A549 (cell line): Measurements from ENCODE around the gene CYB5RL. TPM values are rescaled to one million over a fixed set of nuclear protein-coding genes. Genes with fewer than 3 reads are reported as not detected.

ENCODE experiments used
- ATAC-seq, 2 experiments: fragments of 200-7000 bp in 1 of 2; fragments of >200 bp in 1 of 2; cut with Nextera tagmentation in 1 of 2; cut with Tn5 transposase in 1 of 2; 3 replicates each; pipeline versions ENCODE4 v1.8.0 to v1.9.1; 2018 to 2020; ENCODE audit warnings: mild to moderate bottlenecking in 1 of 2, moderate library complexity in 1 of 2
- CTCF ChIA-PET: fragments of 300-600 bp; sonication (Branson Sonifier 250); formaldehyde crosslinking; extraction: SDS; loops from one replicate; lab custom pipeline; 2021; ENCODE audit warnings: antibody characterized with exemption, inconsistent platforms; lab: Yijun Ruan, JAX
- POLR2A ChIA-PET: fragments of 350-600 bp; formaldehyde crosslinking; extraction: SDS; loops from one replicate; lab custom pipeline; 2021; ENCODE audit warnings: antibody characterized with exemption, inconsistent platforms; lab: Yijun Ruan, JAX
- DNase-seq, 2 experiments: peaks; one replicate each; pipeline versions ENCODE4 v3.0.0 to v3.0.0-alpha.2; 2011 to 2016; ENCODE audit warnings: low read depth in 1 of 2, low spot score in 1 of 2
- FAIRE-seq: peaks from 2 replicates; lab custom pipeline; 2011; peaks lifted over from hg19 to GRCh38; lab: Jason Lieb, UNC
- H3K27ac ChIP-seq, 2 experiments: fragments of >200 bp; sonication (Bioruptor Twin); formaldehyde crosslinking; 3 replicates each; pipeline ENCODE4 v1.5.1; 2016 to 2017
- H3K4me1 ChIP-seq: fragments of >200 bp; sonication (Bioruptor Twin); formaldehyde crosslinking; 3 replicates; pipeline ENCODE4 v1.6.1; 2016
- H3K4me2 ChIP-seq: fragments of >200 bp; sonication (Bioruptor Twin); formaldehyde crosslinking; 3 replicates; pipeline ENCODE4 v1.6.1; 2016
- H3K4me3 ChIP-seq: fragments of >200 bp; sonication (Bioruptor Twin); formaldehyde crosslinking; 3 replicates; pipeline ENCODE4 v1.5.1; 2016
- H3K9me3 ChIP-seq: fragments of >200 bp; sonication (Bioruptor Twin); formaldehyde crosslinking; 3 replicates; pipeline ENCODE4 v1.6.1; 2016
- CHD2 ChIP-seq: fragments of 150-350 bp; IDR thresholded peaks from 2 replicates; pipeline ENCODE4 v1.6.1; 2014; ENCODE audit warnings: low read length; ENCODE audit not compliant: partially characterized antibody
- EHMT2 ChIP-seq: fragments of 200-600 bp; sonication (generic); IDR thresholded peaks from 2 replicates; pipeline ENCODE4 v1.6.1; 2016; ENCODE audit warnings: antibody characterized with exemption, low read depth, mild to moderate bottlenecking, moderate library complexity
- ESRRA ChIP-seq: fragments of 150-350 bp; IDR thresholded peaks from 2 replicates; pipeline ENCODE4 v1.6.1; 2014; ENCODE audit warnings: mild to moderate bottlenecking, low read length, borderline replicate concordance
- FOSB ChIP-seq: fragments of 250-450 bp; sonication (Bioruptor Pico); IDR thresholded peaks from 2 replicates; pipeline ENCODE4 v1.5.0; 2020; ENCODE audit warnings: mild to moderate bottlenecking, moderate library complexity
- FOXS1 ChIP-seq: fragments of 250-450 bp; sonication (Bioruptor Pico); IDR thresholded peaks from 2 replicates; pipeline ENCODE4 v1.5.0; 2020; ENCODE audit warnings: mild to moderate bottlenecking, moderate library complexity
- KDM1A ChIP-seq: fragments of 200-600 bp; sonication (generic); IDR thresholded peaks from 2 replicates; pipeline ENCODE4 v1.6.1; 2016; ENCODE audit warnings: low read depth, mild to moderate bottlenecking
- MAFK ChIP-seq: fragments of 450-650 bp; IDR thresholded peaks from 2 replicates; pipeline ENCODE4 v1.6.1; 2014; ENCODE audit not compliant: partially characterized antibody
- MYC ChIP-seq: IDR thresholded peaks from 2 replicates; pipeline ENCODE4 v1.6.1; 2012; ENCODE audit warnings: mild to moderate bottlenecking, inconsistent platforms, low read length, improper control_type of control experiment, borderline replicate concordance
- NPAS2 ChIP-seq: fragments of 250-450 bp; sonication (Bioruptor Pico); IDR thresholded peaks from 2 replicates; pipeline ENCODE4 v1.8.0; 2022; ENCODE audit warnings: mild to moderate bottlenecking, moderate library complexity, borderline replicate concordance
- PHF8 ChIP-seq: fragments of 200-600 bp; sonication (generic); IDR thresholded peaks from 2 replicates; pipeline ENCODE4 v1.6.1; 2016; ENCODE audit warnings: low read depth, mild to moderate bottlenecking, antibody characterized with exemption, moderate library complexity, borderline replicate concordance
- RAD21 ChIP-seq, 2 experiments: fragments of >200 bp in 1 of 2; sonication (Bioruptor Twin) in 1 of 2; formaldehyde crosslinking in 1 of 2; IDR thresholded peaks in 1 of 2; conservative IDR thresholded peaks in 1 of 2; 2 replicates in 1 of 2; 3 replicates in 1 of 2; pipeline ENCODE4 v1.6.1; 2012 to 2018; ENCODE audit warnings: inconsistent platforms in 1 of 2
- RARB ChIP-seq: fragments of 250-450 bp; sonication (Bioruptor Pico); IDR thresholded peaks from 2 replicates; pipeline ENCODE4 v1.8.0; 2021; ENCODE audit warnings: mild to moderate bottlenecking, moderate library complexity
- RCOR1 ChIP-seq: fragments of 150-350 bp; IDR thresholded peaks from 2 replicates; pipeline ENCODE4 v1.6.1; 2014; ENCODE audit warnings: antibody characterized with exemption, low read length, low read depth
- RNF2 ChIP-seq: fragments of 200-600 bp; sonication (generic); IDR thresholded peaks from 2 replicates; pipeline ENCODE4 v1.6.1; 2016; ENCODE audit warnings: low read depth, mild to moderate bottlenecking, antibody characterized with exemption, moderate library complexity, borderline replicate concordance
- SREBF2 ChIP-seq: fragments of 450-650 bp; IDR thresholded peaks from 2 replicates; pipeline ENCODE4 v1.6.1; 2014; ENCODE audit warnings: mild to moderate bottlenecking, moderate library complexity
- TFCP2L1 ChIP-seq: fragments of 250-450 bp; sonication (Bioruptor Pico); IDR thresholded peaks from 2 replicates; pipeline ENCODE4 v1.5.0; 2021; ENCODE audit warnings: mild to moderate bottlenecking
- TP53 ChIP-seq: fragments of 250-450 bp; sonication (Bioruptor Pico); IDR thresholded peaks from 2 replicates; pipeline ENCODE4 v1.5.0; 2021; ENCODE audit warnings: mild to moderate bottlenecking, moderate library complexity
- ZC3H11A ChIP-seq: fragments of 450-650 bp; IDR thresholded peaks from 2 replicates; pipeline ENCODE4 v1.6.1; 2014; ENCODE audit warnings: antibody characterized with exemption, mild to moderate bottlenecking
- ZFP36 ChIP-seq: fragments of 450-650 bp; IDR thresholded peaks from 2 replicates; pipeline ENCODE4 v1.6.1; 2014; ENCODE audit warnings: borderline replicate concordance; ENCODE audit not compliant: partially characterized antibody
- ZNF302 ChIP-seq: fragments of 250-450 bp; sonication (Bioruptor Pico); IDR thresholded peaks from 2 replicates; pipeline ENCODE4 v1.9.0; 2021; ENCODE audit warnings: inconsistent platforms, mild to moderate bottlenecking, moderate library complexity
- WGBS: methylation state at CpG from one replicate; pipeline ENCODE4 v1.1.6; 2017; ENCODE audit errors: missing lambda C conversion rate; 5-methylcytosine and 5-hydroxymethylcytosine counted together
- polyA plus RNA-seq, 4 experiments: library from polyadenylated mRNA; depleted of rRNA in 3 of 4; stranded (reverse); fragments of >200 nt; fragmentation: RNase III in 1 of 4; extraction: RNeasy Plus Mini Kit Qiagen cat#74134 plus additional on column Dnase treatment in 1 of 4; gene quantifications; 2 replicates in 3 of 4; 3 replicates in 1 of 4; pipeline ENCODE4 v1.2.3, GENCODE V29; 2011 to 2017
- TF ChIP-seq, protein P1 (sequence below): fragments of 250-450 bp; sonication (Bioruptor Pico); IDR thresholded peaks from 2 replicates; pipeline ENCODE4 v1.5.0; 2020; ENCODE audit warnings: low read depth, mild to moderate bottlenecking, moderate library complexity
- TF ChIP-seq, protein P2 (sequence below): fragments of >200 bp; sonication (Bioruptor Twin); formaldehyde crosslinking; IDR thresholded peaks from 2 replicates; pipeline ENCODE4 v1.6.1; 2016
- TF ChIP-seq, protein P3 (sequence below): fragments of >200 bp; sonication (Bioruptor Twin); formaldehyde crosslinking; IDR thresholded peaks from 3 replicates; pipeline ENCODE4 v1.5.1; 2016
- TF ChIP-seq, protein P4 (sequence below): fragments of 450-650 bp; IDR thresholded peaks from 2 replicates; pipeline ENCODE4 v1.6.1; 2014; ENCODE audit warnings: antibody characterized with exemption
- TF ChIP-seq, protein P5 (sequence below): IDR thresholded peaks from 2 replicates; pipeline ENCODE4 v1.6.1; 2012; ENCODE audit warnings: low read depth, borderline replicate concordance

The CYB5RL gene
- polyA plus RNA-seq, 2 of the 4 experiments (the other 2 are of a cell fraction), result 3.6 to 4.2 TPM

DNA sequence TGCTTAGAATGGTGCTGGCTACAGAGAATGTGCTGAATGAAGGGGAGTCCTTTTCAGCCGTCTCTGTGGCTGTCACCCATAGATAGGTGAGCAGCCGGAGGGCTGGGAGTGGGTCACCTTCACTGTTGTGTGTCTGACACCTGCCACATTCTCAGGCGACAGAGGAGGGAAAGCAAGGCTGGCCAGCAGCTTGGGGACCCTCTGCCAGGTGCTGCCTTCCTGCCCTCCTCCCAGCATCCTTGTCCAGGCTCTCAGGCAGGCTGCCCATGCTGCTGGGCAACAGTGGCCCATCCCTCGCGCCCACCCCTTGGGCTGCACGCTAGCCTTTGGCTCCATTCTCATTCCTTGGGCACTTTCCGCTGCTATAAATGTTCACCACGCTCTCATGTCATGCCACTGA is 22.1 kb downstream of the CYB5RL start:
- Histone ChIP-seq H3K9me3 (no peaks in the 10 kb centered on the region), H3K27ac (no peak overlapping the region), H3K4me1 (no peaks in the 10 kb centered on the region), H3K4me3 (no peak overlapping the region), H3K4me2 (no peak overlapping the region)
- TF ChIP-seq NPAS2 (CRISPR knock-in tag), result no peak
- ChIA-PET POLR2A (no interaction called here), CTCF (no interaction called here)
- WGBS, result 85% methylated on average over 8 of the region's 8 CpGs
- DNase-seq (no peak), FAIRE-seq (no peak), ATAC-seq (no peak)

DNA sequence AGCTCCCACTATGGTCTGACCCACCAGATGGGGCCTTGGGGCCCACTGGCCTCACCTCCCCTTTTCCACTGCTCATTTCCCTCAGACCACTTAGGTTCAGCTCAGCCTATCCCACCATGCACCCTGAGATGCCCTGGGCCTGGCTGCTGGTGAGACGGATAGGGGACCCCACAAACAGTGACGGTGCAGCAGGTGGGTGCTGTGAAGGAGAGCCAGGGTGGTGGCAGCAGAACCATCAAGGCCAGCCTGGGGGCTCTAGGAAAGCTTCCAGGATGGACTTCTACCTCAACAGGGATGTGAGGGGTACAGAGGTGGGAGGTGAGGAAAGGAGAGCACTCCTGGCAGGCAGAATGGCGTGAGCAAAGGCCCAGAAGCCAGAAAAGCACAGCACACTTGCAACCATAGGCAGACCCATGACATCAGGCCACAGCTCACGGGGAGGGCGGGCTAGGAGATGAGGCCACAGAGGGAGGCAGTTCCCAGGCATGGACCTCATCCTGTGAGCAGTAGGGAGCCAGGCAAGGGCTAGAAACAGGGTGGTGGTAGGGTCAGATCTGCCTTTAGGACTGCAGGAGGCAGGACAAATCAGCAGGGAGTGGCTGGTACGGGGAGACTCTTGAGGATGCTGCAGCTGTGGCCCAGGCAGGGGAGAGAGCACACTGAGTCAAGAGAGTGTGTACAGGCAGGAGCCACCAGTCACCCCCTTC is 23.1 kb downstream of the CYB5RL start:
- WGBS, result 86% methylated on average over 4 of the region's 6 CpGs
- ATAC-seq, result no peak
- H3K4me3 ChIP-seq, result no peak overlapping the region
- no peak overlapping the region for H3K4me2 ChIP-seq
- CTCF ChIA-PET, result interaction anchor here (0.5 kb wide), 1 partner anchor 34 kb away, joined by 3 read pairs; no protein-coding TSS in a partner anchor
- TF ChIP-seq RCOR1, result no peak
- TF ChIP-seq, protein P1, sequence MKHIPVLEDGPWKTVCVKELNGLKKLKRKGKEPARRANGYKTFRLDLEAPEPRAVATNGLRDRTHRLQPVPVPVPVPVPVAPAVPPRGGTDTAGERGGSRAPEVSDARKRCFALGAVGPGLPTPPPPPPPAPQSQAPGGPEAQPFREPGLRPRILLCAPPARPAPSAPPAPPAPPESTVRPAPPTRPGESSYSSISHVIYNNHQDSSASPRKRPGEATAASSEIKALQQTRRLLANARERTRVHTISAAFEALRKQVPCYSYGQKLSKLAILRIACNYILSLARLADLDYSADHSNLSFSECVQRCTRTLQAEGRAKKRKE, result no peak
- TF ChIP-seq, all 56 proteins: peak for 0
- no peaks in the 10 kb centered on the region for H3K9me3 ChIP-seq
- POLR2A ChIA-PET, result no interaction called here
- no peak for DNase-seq
- no peaks in the 10 kb centered on the region for H3K4me1 ChIP-seq
- no peak for FAIRE-seq
- no peak overlapping the region for H3K27ac ChIP-seq

DNA sequence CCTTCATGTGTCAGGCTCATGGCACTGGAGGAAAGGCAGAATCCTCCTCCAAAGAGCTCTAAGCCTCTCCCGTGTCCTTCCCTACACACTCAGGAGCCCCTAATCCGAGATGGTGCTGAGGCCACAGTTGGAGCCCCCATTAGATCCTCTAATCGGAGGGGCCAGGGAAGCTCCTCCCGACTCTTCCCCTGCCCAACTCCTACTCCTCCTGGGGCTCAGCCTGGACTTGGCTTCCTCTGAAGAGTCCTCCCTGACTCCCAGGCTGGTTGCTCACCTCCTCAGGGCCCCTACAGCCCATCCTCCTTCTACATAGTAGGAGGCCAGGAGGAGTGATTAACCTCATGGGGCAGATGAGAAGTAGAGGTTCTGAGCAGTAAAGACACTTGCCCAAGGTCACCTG is 25.7 kb downstream of the CYB5RL start:
- no peak for ATAC-seq
- ChIA-PET CTCF (interaction anchor here (1.2 kb wide), 1 partner anchor 12 kb away, joined by 3 read pairs; no protein-coding TSS in a partner anchor), POLR2A (no interaction called here)
- H3K9me3 ChIP-seq, result no peaks in the 10 kb centered on the region
- no peak for DNase-seq
- no peak for TF ChIP-seq EHMT2
- TF ChIP-seq MAFK, result no peak
- TF ChIP-seq, protein P2, sequence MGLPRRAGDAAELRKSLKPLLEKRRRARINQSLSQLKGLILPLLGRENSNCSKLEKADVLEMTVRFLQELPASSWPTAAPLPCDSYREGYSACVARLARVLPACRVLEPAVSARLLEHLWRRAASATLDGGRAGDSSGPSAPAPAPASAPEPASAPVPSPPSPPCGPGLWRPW, result no peak
- TF ChIP-seq NPAS2 (CRISPR knock-in tag), result no peak
- no peak for TF ChIP-seq RNF2
- TF ChIP-seq MYC, result no peak
- TF ChIP-seq, protein P3, sequence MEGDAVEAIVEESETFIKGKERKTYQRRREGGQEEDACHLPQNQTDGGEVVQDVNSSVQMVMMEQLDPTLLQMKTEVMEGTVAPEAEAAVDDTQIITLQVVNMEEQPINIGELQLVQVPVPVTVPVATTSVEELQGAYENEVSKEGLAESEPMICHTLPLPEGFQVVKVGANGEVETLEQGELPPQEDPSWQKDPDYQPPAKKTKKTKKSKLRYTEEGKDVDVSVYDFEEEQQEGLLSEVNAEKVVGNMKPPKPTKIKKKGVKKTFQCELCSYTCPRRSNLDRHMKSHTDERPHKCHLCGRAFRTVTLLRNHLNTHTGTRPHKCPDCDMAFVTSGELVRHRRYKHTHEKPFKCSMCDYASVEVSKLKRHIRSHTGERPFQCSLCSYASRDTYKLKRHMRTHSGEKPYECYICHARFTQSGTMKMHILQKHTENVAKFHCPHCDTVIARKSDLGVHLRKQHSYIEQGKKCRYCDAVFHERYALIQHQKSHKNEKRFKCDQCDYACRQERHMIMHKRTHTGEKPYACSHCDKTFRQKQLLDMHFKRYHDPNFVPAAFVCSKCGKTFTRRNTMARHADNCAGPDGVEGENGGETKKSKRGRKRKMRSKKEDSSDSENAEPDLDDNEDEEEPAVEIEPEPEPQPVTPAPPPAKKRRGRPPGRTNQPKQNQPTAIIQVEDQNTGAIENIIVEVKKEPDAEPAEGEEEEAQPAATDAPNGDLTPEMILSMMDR, result no peak
- no peak for TF ChIP-seq SREBF2
- no peak for TF ChIP-seq RARB
- TF ChIP-seq CHD2, result no peak
- H3K4me2 ChIP-seq, result no peak overlapping the region
- 74% methylated on average over 4 of the region's 4 CpGs for WGBS
- no peak for FAIRE-seq
- H3K4me3 ChIP-seq, result no peak overlapping the region
- H3K27ac ChIP-seq, result no peak overlapping the region
- H3K4me1 ChIP-seq, result no peaks in the 10 kb centered on the region

DNA sequence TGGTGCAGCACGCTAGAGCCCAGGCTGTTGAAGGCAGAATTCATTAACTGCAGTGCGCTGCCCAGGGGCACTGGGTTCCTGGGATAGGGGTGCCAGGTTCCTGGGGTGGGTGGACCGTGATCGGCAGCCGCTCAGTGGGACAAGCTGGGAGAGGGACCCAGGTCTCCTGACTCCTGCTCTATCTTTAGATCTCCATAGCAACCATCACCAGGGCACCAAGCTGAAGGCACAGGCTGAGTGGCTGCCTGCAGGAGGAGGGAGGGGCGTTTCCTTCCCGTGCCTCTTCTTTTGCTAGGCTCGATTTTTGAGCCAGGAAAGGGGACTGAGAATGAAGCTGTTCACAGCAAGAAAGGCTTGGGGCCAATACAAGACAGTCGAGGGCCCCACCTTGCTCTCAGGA is 26.1 kb downstream of the CYB5RL start:
- Histone ChIP-seq H3K4me1 (no peaks in the 10 kb centered on the region), H3K27ac (no peak overlapping the region), H3K4me3 (no peak overlapping the region), H3K9me3 (no peaks in the 10 kb centered on the region), H3K4me2 (no peak overlapping the region)
- POLR2A ChIA-PET, result no interaction called here
- DNase-seq (no peak), ATAC-seq (no peak), FAIRE-seq (no peak)
- 39% methylated on average over 4 of the region's 9 CpGs for WGBS
- CTCF ChIA-PET, result interaction anchor here (0.8 to 1.2 kb wide), 2 partner anchors 11 to 37 kb away, joined by 3 to 5 read pairs; no protein-coding TSS in a partner anchor
- TF ChIP-seq RNF2 (no peak), KDM1A (no peak), ZFP36 (no peak), RAD21 (conservative IDR thresholded peaks at IDR 0.05 in 1 of 2, IDR thresholded peaks at IDR 0.05 in 1 of 2) (no peak), TFCP2L1 (no peak), ESRRA (no peak), ZNF302 (no peak), FOXS1 (no peak), FOSB (CRISPR knock-in tag) (no peak), ZC3H11A (no peak), TP53 (CRISPR knock-in tag) (no peak), PHF8 (no peak), MYC (no peak)
- TF ChIP-seq, protein P2, result no peak
- TF ChIP-seq, protein P4, sequence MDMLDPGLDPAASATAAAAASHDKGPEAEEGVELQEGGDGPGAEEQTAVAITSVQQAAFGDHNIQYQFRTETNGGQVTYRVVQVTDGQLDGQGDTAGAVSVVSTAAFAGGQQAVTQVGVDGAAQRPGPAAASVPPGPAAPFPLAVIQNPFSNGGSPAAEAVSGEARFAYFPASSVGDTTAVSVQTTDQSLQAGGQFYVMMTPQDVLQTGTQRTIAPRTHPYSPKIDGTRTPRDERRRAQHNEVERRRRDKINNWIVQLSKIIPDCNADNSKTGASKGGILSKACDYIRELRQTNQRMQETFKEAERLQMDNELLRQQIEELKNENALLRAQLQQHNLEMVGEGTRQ, result no peak
- TF ChIP-seq, protein P5, sequence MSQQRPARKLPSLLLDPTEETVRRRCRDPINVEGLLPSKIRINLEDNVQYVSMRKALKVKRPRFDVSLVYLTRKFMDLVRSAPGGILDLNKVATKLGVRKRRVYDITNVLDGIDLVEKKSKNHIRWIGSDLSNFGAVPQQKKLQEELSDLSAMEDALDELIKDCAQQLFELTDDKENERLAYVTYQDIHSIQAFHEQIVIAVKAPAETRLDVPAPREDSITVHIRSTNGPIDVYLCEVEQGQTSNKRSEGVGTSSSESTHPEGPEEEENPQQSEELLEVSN, result no peak
